ENCODE results near the gene MALAT1. TPM values are rescaled to one million over a fixed set of nuclear protein-coding genes. Genes with fewer than 3 reads are reported as not detected.

Gene MALAT1
- total and polyA plus RNA-seq, 2 experiments from 2014 or later = 2,206 to 6,020 TPM

DNA sequence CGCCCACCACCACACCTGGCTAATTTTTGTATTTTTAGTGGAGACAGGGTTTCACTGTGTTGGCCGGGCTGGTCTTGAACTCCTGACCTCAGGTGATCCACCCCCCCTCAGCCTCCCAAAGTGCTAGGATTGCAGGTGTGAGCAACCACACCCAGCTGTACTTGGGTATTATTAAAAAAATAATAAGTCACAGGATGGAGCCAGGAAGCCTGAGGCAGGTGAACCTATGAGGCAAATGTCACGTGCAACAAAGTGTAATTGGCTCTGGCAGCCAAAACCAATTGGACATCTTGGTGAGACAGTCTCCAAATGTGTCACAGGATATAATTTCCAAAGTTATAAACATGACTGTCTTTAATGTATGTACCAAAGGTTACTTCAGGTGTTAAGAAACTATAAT, 24.0 kb upstream of the MALAT1 start:
- Histone ChIP-seq H3K36me3 (ENCODE audit: insufficient read depth) (no peaks in the 10 kb centered on the region), H3K4me3 (no peak overlapping the region), H3F3A (replicated peaks; ENCODE audit: low read depth) (peaks cover 18% of the 10 kb centered on the region), H3K27ac (ENCODE audit: low read depth) (no peak overlapping the region), H3K4me1 (ENCODE audit: insufficient read depth) (peaks cover 31% of the 10 kb centered on the region), H3K4me2 (no peak overlapping the region), H3K79me2 (replicated peaks; ENCODE audit: insufficient read depth) (peaks cover 9% of the 10 kb centered on the region), H2AFZ (no peak overlapping the region), H3K9me2 (ENCODE audit: insufficient read depth) (no peaks in the 10 kb centered on the region), H4K20me1 (replicated peaks; ENCODE audit: insufficient read depth) (no peaks in the 10 kb centered on the region), H3K27me3 (ENCODE audit: insufficient read depth) (no peaks in the 10 kb centered on the region)
- no peak for TF ChIP-seq POLR2AphosphoS5 (IDR thresholded peaks at IDR 0.05; ENCODE audit: low read depth)
- TF ChIP-seq, protein P1, sequence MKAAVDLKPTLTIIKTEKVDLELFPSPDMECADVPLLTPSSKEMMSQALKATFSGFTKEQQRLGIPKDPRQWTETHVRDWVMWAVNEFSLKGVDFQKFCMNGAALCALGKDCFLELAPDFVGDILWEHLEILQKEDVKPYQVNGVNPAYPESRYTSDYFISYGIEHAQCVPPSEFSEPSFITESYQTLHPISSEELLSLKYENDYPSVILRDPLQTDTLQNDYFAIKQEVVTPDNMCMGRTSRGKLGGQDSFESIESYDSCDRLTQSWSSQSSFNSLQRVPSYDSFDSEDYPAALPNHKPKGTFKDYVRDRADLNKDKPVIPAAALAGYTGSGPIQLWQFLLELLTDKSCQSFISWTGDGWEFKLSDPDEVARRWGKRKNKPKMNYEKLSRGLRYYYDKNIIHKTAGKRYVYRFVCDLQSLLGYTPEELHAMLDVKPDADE (IDR thresholded peaks at IDR 0.05) = no peak
- TF ChIP-seq, protein P2, sequence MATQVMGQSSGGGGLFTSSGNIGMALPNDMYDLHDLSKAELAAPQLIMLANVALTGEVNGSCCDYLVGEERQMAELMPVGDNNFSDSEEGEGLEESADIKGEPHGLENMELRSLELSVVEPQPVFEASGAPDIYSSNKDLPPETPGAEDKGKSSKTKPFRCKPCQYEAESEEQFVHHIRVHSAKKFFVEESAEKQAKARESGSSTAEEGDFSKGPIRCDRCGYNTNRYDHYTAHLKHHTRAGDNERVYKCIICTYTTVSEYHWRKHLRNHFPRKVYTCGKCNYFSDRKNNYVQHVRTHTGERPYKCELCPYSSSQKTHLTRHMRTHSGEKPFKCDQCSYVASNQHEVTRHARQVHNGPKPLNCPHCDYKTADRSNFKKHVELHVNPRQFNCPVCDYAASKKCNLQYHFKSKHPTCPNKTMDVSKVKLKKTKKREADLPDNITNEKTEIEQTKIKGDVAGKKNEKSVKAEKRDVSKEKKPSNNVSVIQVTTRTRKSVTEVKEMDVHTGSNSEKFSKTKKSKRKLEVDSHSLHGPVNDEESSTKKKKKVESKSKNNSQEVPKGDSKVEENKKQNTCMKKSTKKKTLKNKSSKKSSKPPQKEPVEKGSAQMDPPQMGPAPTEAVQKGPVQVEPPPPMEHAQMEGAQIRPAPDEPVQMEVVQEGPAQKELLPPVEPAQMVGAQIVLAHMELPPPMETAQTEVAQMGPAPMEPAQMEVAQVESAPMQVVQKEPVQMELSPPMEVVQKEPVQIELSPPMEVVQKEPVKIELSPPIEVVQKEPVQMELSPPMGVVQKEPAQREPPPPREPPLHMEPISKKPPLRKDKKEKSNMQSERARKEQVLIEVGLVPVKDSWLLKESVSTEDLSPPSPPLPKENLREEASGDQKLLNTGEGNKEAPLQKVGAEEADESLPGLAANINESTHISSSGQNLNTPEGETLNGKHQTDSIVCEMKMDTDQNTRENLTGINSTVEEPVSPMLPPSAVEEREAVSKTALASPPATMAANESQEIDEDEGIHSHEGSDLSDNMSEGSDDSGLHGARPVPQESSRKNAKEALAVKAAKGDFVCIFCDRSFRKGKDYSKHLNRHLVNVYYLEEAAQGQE (IDR thresholded peaks at IDR 0.05; ENCODE audit: unreplicated experiment) = no peak
- TF ChIP-seq ZNF114 (CRISPR knock-in tag; IDR thresholded peaks at IDR 0.05) = no peak
- TF ChIP-seq NANOG (IDR thresholded peaks at IDR 0.05; ENCODE audit: borderline replicate concordance) = no peak
- no peak for TF ChIP-seq EZH2 (IDR thresholded peaks at IDR 0.05; ENCODE audit: low read depth, unreplicated experiment)
- TF ChIP-seq CREB1 (CRISPR knock-in tag; IDR thresholded peaks at IDR 0.05; ENCODE audit: low read depth) = no peak
- TF ChIP-seq, protein P3, sequence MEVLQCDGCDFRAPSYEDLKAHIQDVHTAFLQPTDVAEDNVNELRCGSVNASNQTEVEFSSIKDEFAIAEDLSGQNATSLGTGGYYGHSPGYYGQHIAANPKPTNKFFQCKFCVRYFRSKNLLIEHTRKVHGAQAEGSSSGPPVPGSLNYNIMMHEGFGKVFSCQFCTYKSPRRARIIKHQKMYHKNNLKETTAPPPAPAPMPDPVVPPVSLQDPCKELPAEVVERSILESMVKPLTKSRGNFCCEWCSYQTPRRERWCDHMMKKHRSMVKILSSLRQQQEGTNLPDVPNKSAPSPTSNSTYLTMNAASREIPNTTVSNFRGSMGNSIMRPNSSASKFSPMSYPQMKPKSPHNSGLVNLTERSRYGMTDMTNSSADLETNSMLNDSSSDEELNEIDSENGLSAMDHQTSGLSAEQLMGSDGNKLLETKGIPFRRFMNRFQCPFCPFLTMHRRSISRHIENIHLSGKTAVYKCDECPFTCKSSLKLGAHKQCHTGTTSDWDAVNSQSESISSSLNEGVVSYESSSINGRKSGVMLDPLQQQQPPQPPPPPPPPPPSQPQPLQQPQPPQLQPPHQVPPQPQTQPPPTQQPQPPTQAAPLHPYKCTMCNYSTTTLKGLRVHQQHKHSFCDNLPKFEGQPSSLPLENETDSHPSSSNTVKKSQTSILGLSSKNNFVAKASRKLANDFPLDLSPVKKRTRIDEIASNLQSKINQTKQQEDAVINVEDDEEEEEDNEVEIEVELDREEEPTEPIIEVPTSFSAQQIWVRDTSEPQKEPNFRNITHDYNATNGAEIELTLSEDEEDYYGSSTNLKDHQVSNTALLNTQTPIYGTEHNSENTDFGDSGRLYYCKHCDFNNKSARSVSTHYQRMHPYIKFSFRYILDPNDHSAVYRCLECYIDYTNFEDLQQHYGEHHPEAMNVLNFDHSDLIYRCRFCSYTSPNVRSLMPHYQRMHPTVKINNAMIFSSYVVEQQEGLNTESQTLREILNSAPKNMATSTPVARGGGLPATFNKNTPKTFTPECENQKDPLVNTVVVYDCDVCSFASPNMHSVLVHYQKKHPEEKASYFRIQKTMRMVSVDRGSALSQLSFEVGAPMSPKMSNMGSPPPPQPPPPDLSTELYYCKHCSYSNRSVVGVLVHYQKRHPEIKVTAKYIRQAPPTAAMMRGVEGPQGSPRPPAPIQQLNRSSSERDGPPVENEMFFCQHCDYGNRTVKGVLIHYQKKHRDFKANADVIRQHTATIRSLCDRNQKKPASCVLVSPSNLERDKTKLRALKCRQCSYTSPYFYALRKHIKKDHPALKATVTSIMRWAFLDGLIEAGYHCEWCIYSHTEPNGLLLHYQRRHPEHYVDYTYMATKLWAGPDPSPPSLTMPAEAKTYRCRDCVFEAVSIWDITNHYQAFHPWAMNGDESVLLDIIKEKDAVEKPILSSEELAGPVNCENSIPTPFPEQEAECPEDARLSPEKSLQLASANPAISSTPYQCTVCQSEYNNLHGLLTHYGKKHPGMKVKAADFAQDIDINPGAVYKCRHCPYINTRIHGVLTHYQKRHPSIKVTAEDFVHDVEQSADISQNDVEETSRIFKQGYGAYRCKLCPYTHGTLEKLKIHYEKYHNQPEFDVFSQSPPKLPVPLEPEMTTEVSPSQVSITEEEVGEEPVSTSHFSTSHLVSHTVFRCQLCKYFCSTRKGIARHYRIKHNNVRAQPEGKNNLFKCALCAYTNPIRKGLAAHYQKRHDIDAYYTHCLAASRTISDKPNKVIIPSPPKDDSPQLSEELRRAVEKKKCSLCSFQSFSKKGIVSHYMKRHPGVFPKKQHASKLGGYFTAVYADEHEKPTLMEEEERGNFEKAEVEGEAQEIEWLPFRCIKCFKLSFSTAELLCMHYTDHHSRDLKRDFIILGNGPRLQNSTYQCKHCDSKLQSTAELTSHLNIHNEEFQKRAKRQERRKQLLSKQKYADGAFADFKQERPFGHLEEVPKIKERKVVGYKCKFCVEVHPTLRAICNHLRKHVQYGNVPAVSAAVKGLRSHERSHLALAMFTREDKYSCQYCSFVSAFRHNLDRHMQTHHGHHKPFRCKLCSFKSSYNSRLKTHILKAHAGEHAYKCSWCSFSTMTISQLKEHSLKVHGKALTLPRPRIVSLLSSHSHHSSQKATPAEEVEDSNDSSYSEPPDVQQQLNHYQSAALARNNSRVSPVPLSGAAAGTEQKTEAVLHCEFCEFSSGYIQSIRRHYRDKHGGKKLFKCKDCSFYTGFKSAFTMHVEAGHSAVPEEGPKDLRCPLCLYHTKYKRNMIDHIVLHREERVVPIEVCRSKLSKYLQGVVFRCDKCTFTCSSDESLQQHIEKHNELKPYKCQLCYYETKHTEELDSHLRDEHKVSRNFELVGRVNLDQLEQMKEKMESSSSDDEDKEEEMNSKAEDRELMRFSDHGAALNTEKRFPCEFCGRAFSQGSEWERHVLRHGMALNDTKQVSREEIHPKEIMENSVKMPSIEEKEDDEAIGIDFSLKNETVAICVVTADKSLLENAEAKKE (CRISPR knock-in tag; IDR thresholded peaks at IDR 0.05) = no peak
- no peak for TF ChIP-seq EZH2phosphoT487 (IDR thresholded peaks at IDR 0.05; ENCODE audit: unreplicated experiment)
- TF ChIP-seq STAT1 (IDR thresholded peaks at IDR 0.05; ENCODE audit: unreplicated experiment) = no peak
- TF ChIP-seq CTCF (conservative IDR thresholded peaks at IDR 0.05; ENCODE audit: low read depth in 2 of 2) = no peak
- no peak for TF ChIP-seq ZNF331 (CRISPR knock-in tag; IDR thresholded peaks at IDR 0.05; ENCODE audit: low read depth)
- TF ChIP-seq JUNB (IDR thresholded peaks at IDR 0.05; ENCODE audit: unreplicated experiment) = no peak
- H3K4me1 Mint-ChIP-seq = peaks cover 29% of the 10 kb centered on the region
- H3K36me3 Mint-ChIP-seq (ENCODE audit: low read depth) = no peaks in the 10 kb centered on the region; the same call in 2 of the 3 replicates
- H3K27me3 Mint-ChIP-seq (ENCODE audit: insufficient read depth, low read depth, poor library complexity) = peaks cover 17% of the 10 kb centered on the region
- no peak overlapping the region for H3K27ac Mint-ChIP-seq
- peaks cover 2% of the 10 kb centered on the region; the same call in 1 of the 3 replicates for H3K9me3 Mint-ChIP-seq
- no peak overlapping the region for H3K4me3 Mint-ChIP-seq
- DNase-seq (ENCODE audit: low spot score) (no peak), ATAC-seq (no peak)

Measured in GM23338 (cell line).